ENCODE data around the gene FEM1A. TPM values are rescaled to one million over a fixed set of nuclear protein-coding genes. Genes with fewer than 3 reads are reported as not detected.

FEM1A gene
- total and polyA plus RNA-seq, 2 donors (not counting 3 experiments of a cell fraction or from before 2014, with no cell fraction given) = 5.1 to 11.4 TPM

DNA sequence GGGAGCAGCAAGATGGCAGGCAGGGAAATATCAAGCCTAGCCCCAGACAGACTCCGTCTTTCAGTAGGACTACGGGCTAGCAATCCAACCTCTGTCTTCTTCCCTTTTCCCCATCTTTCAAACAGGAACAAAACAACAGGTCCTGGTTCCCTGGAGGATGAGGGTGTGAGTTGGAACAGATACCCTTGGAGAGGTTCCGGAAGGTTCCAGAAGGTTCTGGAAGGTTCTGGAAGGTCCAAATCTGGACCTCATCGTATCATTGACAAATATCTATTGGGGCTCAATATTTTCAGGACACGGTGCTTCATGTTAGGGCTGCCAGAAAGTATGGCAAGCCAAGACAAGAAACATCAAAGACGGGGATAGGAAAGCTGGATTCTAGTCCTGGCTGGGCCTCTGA, 28.5 kb upstream of the FEM1A start:
- no peak overlapping the region for H3K4me2 ChIP-seq (ENCODE audit: insufficient read depth, low read length)
- POLR2A ChIA-PET = no interaction called here
- H3K27ac ChIP-seq (ENCODE audit: insufficient read depth, low read depth, low read length) = no peak overlapping the region
- dilution Hi-C loops (cut with MboI; ENCODE audit: extremely low pct_ligation_motif_present, low sequenced_read_pairs) (no loop called here), intact Hi-C loops (cut with micrococcal nuclease) (no loop called here)
- DNase-seq (ENCODE audit: low read depth, low spot score) (no peak), FAIRE-seq (no peak)
- peaks cover 0 to 2% of the 10 kb centered on the region in 2 experiments for H3K27me3 ChIP-seq (ENCODE audit: control insufficient read depth in 2 of 2, insufficient read depth in 2 of 2, low read length in 2 of 2)
- no peaks in the 10 kb centered on the region for H4K20me1 ChIP-seq (replicated peaks; ENCODE audit: control insufficient read depth, extremely low read depth, insufficient read depth, low read length)
- no peak overlapping the region for H3K9ac ChIP-seq (replicated peaks; ENCODE audit: extremely low read depth, insufficient read depth, low read length)
- CTCF ChIA-PET = no interaction called here
- TF ChIP-seq MYC (IDR thresholded peaks at IDR 0.05; ENCODE audit: low read depth, low read length) = no peak
- no peak for TF ChIP-seq POLR2AphosphoS5 (IDR thresholded peaks at IDR 0.05; ENCODE audit: insufficient read depth, low read depth, low read length)
- no peak for TF ChIP-seq FOS (IDR thresholded peaks at IDR 0.05; ENCODE audit: borderline replicate concordance, insufficient read depth, low read length)
- TF ChIP-seq, protein P1, sequence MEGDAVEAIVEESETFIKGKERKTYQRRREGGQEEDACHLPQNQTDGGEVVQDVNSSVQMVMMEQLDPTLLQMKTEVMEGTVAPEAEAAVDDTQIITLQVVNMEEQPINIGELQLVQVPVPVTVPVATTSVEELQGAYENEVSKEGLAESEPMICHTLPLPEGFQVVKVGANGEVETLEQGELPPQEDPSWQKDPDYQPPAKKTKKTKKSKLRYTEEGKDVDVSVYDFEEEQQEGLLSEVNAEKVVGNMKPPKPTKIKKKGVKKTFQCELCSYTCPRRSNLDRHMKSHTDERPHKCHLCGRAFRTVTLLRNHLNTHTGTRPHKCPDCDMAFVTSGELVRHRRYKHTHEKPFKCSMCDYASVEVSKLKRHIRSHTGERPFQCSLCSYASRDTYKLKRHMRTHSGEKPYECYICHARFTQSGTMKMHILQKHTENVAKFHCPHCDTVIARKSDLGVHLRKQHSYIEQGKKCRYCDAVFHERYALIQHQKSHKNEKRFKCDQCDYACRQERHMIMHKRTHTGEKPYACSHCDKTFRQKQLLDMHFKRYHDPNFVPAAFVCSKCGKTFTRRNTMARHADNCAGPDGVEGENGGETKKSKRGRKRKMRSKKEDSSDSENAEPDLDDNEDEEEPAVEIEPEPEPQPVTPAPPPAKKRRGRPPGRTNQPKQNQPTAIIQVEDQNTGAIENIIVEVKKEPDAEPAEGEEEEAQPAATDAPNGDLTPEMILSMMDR (IDR thresholded peaks at IDR 0.05; ENCODE audit: extremely low read depth in 1 of 2, insufficient read depth in 1 of 2, low read depth in 1 of 2, low read length in 2 of 2) = no peak
- no peak overlapping the region for H2AFZ ChIP-seq (ENCODE audit: low read depth, low read length)
- H3K79me2 ChIP-seq (ENCODE audit: control insufficient read depth, insufficient read depth, low read length) = no peaks in the 10 kb centered on the region
- H3K4me1 ChIP-seq (ENCODE audit: control insufficient read depth, extremely low read depth, insufficient read depth, low read length) = peaks cover 3% of the 10 kb centered on the region
- no peak overlapping the region for H3K4me3 ChIP-seq (replicated peaks in 1 of 3; ENCODE audit: insufficient read depth in 1 of 3, low read depth in 1 of 3, low read length in 3 of 3)
- no peaks in the 10 kb centered on the region for H3K36me3 ChIP-seq (ENCODE audit: control insufficient read depth in 2 of 2, extremely low read depth in 1 of 2, insufficient read depth in 2 of 2, low read length in 2 of 2)
- no peaks in the 10 kb centered on the region for H3K9me1 ChIP-seq (replicated peaks; ENCODE audit: control insufficient read depth, extremely low read depth, insufficient read depth, low read length)
- no TSS peak for BruUV-seq (replicated peaks)
- H3K9me3 ChIP-seq (replicated peaks; ENCODE audit: control insufficient read depth, insufficient read depth, low read length) = no peaks in the 10 kb centered on the region

DNA sequence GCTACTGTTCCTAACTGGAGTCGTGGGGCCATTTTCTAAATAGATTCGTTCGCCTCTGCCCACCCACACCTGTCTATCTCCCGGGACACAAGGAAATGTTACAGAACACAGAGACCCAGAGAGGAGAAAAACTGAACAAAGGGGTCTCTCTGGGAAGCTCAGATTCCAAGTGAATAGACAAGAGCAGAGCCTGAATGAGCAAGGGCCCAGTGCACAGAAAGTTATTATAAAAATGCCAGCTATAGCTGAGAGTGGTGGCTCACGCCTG, 27.2 kb upstream of the FEM1A start:
- dilution Hi-C loops (cut with MboI; ENCODE audit: extremely low pct_ligation_motif_present, low sequenced_read_pairs) (no loop called here), intact Hi-C loops (cut with micrococcal nuclease) (no loop called here)
- Histone ChIP-seq H4K20me1 (replicated peaks; ENCODE audit: control insufficient read depth, extremely low read depth, insufficient read depth, low read length) (no peaks in the 10 kb centered on the region), H3K4me3 (replicated peaks in 1 of 3; ENCODE audit: insufficient read depth in 1 of 3, low read depth in 1 of 3, low read length in 3 of 3) (no peak overlapping the region), H3K4me2 (ENCODE audit: insufficient read depth, low read length) (no peak overlapping the region), H3K27me3 (ENCODE audit: control insufficient read depth in 2 of 2, insufficient read depth in 2 of 2, low read length in 2 of 2) (peaks cover 0 to 2% of the 10 kb centered on the region in 2 experiments), H3K9me3 (replicated peaks; ENCODE audit: control insufficient read depth, insufficient read depth, low read length) (no peaks in the 10 kb centered on the region), H2AFZ (ENCODE audit: low read depth, low read length) (no peak overlapping the region), H3K9ac (replicated peaks; ENCODE audit: extremely low read depth, insufficient read depth, low read length) (no peak overlapping the region), H3K36me3 (ENCODE audit: control insufficient read depth in 2 of 2, extremely low read depth in 1 of 2, insufficient read depth in 2 of 2, low read length in 2 of 2) (no peaks in the 10 kb centered on the region), H3K4me1 (ENCODE audit: control insufficient read depth, extremely low read depth, insufficient read depth, low read length) (peaks cover 3% of the 10 kb centered on the region), H3K79me2 (ENCODE audit: control insufficient read depth, insufficient read depth, low read length) (no peaks in the 10 kb centered on the region), H3K27ac (ENCODE audit: insufficient read depth, low read depth, low read length) (no peak overlapping the region), H3K9me1 (replicated peaks; ENCODE audit: control insufficient read depth, extremely low read depth, insufficient read depth, low read length) (no peaks in the 10 kb centered on the region)
- TF ChIP-seq POLR2A (IDR thresholded peaks at IDR 0.05; ENCODE audit: low read depth, low read length) (no peak), POLR2AphosphoS5 (IDR thresholded peaks at IDR 0.05; ENCODE audit: insufficient read depth, low read depth, low read length) (no peak), JUN (IDR thresholded peaks at IDR 0.05; ENCODE audit: borderline replicate concordance, insufficient read depth, insufficient read length, low read depth) (no peak), GATA2 (IDR thresholded peaks at IDR 0.05; ENCODE audit: insufficient read depth, insufficient read length, low read depth, low read length) (no peak), MYC (IDR thresholded peaks at IDR 0.05; ENCODE audit: low read depth, low read length) (no peak), EZH2 (IDR thresholded peaks at IDR 0.05; ENCODE audit: borderline replicate concordance, low read depth, low read length, severe bottlenecking) (no peak), FOS (IDR thresholded peaks at IDR 0.05; ENCODE audit: borderline replicate concordance, insufficient read depth, low read length) (no peak)
- TF ChIP-seq, protein P2, sequence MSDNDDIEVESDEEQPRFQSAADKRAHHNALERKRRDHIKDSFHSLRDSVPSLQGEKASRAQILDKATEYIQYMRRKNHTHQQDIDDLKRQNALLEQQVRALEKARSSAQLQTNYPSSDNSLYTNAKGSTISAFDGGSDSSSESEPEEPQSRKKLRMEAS (IDR thresholded peaks at IDR 0.05; ENCODE audit: insufficient read depth, insufficient read length) = no peak
- TF ChIP-seq, protein P1 (IDR thresholded peaks at IDR 0.05; ENCODE audit: extremely low read depth in 1 of 2, insufficient read depth in 1 of 2, low read depth in 1 of 2, low read length in 2 of 2) = no peak
- POLR2A ChIA-PET = interaction anchor here (0.5 kb wide), 1 partner anchor 27 kb away, joined by 3 read pairs; no protein-coding TSS in a partner anchor
- FAIRE-seq (no peak), DNase-seq (ENCODE audit: low read depth, low spot score) (no peak)
- BruUV-seq (replicated peaks) = no TSS peak
- CTCF ChIA-PET = interaction anchor here (0.6 kb wide), 1 partner anchor 13 kb away, joined by 3 read pairs; no protein-coding TSS in a partner anchor

All from endothelial cell of umbilical vein (primary cell).